HG02610 (cell line): ENCODE measurements around the gene VPS50.
"Not testable (repeated sequence)": the region's sequence is repeated elsewhere in the genome, so short reads cannot be mapped to it uniquely, and the experiment has no call there.

ENCODE experiments used
- ATAC-seq: cut with Tn5 transposase; IDR thresholded peaks from one replicate; pipeline ENCODE4 v1.9.1; 2021; ENCODE audit warnings: mild to moderate bottlenecking, moderate library complexity; ENCODE audit not compliant: unreplicated experiment

VPS50 gene

DNA sequence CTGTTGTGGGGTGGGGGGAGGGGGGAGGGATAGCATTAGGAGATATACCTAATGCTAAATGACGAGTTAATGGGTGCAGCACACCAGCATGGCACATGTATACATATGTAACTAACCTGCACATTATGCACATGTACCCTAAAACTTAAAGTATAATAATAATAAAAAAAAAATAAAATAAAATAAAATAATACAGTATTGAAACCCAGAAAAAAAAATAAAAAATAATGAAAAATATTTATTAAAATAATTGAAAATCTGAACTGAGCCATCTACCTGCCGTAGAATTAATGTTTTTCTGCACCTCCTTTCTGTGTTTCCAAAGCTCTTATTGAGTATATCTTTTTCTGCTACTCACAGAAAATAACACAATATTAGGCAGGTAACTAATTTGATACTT lies 94.1 kb downstream of the VPS50 start:
- ATAC-seq, result not testable (repeated sequence)

DNA sequence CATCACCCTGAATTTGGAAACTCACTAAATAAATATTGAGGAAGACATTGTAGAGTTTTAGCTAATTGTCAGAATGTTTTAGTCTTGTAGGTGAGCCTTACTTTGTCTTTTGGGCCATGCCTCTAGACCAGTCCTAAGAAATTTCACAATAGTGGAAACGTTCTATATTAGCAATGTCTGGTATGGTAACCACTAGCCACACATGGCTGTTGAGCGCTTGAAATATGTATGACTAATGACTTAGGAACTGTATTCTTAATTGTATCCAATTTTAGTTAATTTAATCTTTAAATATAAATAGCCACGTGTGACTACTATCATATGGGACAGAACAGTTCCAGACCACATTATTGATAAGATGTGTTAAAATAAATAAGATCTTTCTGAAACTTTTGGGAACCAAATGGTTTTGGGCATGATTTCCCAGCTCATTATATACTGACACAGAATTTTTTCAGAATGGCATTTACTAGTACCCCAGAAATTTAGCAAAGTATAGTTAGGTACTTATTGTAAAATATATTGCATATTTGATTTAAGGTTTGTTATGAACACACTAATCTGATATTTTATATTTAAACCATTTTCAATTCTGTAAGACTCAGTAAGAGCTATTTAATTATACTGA lies 95.0 kb downstream of the VPS50 start:
- no peak for ATAC-seq

DNA sequence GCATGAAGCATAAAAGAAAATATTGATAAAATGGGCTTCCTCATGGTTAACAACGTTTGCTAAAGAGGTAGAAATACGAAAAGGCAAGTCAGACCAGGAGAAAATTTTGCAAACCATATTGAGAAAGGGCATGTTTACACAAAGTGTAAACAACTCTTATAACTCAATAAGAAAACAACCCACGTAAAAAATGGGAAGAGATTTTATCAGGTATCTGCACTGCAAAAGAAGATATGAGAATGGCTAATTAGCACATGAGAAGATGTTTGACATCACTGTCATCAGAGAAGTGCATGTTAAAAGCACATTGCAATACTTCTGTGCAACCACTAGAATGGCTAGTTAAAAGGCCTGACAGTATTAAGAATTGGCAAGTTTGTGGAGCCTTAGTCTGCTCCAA lies 99.5 kb downstream of the VPS50 start:
- no peak for ATAC-seq

DNA sequence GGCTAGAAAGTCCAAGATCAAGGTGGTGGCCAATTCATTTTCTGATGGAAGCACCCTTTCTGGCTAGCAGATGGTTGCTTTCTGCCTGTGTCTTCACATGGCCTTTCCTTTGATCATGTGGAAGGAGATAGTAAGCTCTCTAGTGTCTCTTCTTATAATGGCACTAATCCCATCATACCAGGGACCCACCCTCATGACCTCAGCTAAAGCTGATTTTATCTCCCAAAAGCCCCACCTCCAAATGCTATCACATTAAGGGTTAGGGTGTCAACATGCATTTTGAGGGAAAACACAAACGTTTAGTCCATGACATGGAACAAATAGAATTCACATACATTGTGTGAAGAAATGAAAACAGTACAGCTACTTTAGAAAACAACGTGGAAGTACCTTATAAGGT lies 100.0 kb downstream of the VPS50 start:
- ATAC-seq, result no peak

DNA sequence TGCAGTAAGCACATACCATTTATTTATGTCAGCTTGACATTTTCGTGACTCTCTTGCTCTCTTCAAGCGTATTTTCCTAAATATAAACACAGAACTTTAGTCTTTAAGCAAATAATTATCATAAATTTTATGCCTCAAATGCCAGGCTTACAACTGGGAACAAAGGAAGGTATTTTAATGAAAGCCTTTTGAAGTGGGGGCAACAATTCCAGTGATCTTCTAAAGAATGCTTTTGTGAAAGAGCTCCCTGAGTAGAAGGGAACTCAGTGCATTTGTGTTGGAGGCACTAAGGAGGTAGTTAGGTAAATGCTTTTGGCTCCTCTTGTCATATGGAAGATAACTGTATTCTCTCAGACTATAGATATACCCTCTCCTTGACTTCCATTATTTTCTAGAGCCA lies 104.9 kb downstream of the VPS50 start:
- ATAC-seq, result no peak

DNA sequence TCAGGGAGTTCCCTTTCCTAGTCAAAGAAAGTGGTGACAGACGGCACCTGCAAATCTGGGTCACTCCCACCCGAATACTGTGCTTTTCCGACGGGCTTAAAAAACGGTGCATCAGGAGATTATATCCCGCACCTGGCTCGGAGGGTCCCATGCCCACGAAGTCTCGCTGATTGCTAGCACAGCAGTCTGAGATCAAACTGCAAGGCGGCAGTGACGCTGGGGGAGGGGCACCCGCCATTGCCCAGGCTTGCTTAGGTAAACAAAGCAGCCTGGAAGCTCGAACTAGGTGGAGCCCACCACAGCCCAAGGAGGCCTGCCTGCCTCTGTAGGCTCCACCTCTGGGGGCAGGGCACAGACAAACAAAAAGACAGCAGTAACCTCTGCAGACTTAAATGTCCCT lies 110.0 kb downstream of the VPS50 start:
- ATAC-seq, result not testable (repeated sequence)

DNA sequence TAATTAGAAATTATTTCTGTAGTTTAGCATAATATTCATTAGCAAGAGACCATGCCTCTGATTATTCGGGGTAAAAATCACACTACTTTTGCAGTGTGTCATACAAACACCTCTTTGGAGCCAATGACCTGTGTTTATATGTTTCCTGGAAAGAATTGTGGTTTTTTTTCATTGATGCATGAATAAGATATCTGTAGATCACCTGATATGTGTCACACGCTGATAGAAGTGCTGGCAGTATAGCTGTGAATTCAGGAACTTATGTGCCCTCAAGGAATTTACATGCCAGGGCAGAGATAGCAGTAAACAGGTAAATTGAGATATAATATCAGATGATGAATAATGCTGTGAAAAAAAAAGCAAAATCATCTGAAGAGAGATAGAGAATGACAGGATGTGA lies 118.2 kb downstream of the VPS50 start:
- no peak for ATAC-seq

DNA sequence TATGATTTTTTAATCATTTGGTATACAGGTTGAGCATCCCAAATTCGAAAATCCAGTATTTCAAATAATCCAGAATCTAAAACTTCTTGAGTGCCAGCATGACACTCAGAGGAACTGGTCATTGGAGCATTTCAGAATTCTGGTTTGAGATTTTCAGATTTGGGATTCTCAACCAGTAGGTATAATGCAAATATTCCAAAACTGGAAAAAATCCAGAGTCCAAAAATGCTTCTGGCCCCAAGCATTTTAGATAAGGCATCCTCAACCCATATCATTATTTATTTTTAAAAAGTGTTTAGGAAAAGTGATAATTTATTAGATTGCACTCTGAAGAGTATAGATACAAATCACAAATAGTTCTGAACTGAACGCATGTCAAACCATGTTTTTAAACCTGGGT lies 120.7 kb downstream of the VPS50 start:
- no peak for ATAC-seq

DNA sequence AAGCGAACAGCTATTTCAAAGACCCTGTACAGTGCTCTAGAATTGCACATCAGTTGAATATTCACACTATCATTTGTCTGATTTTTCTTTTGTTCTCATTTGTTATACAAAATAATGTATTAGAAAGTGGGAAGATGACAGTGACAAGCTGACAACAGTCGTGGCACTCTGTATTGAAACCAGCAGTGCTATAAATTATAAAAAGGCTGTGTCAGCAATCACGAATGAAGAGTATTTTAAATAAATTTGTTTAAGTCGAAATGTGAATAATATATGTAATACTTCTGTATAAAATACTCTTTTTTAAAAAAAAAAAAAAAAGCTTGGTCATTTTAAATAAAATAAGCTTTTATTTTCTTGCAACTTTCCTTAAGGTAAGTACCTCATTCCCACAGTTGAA lies 122.6 kb downstream of the VPS50 start:
- ATAC-seq, result no peak

DNA sequence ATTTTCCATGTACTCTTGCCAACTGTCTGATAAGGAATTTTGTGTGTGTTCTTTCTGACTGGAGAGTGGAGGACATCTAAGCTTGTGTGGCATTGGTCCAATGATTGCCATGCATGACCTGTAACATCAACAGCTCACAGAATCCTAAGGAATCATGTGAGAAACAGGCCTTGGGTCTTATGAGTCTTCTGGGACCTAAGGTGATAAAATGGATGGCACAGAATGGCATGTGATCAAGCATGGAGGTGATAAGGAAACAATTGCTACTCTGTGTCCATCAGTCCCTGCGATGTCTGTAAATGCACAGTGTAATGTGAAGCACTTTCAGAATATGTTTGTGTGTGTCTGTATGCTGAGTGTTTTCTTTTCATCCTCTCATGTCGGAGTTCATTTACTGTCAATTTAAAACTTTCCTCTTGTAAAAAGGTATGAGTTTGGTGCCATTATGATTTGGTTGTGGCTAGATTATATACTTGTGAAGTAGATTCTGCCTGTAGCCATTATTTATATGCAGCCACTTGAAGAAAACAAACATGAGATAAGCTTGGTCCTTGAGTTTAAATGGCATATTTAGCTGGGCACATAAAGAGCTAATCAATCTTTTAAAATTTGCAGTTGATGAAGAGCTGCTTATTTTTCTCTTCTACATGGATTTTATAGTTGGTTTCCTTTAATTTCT lies 127.5 kb downstream of the VPS50 start:
- ATAC-seq, result no peak

DNA sequence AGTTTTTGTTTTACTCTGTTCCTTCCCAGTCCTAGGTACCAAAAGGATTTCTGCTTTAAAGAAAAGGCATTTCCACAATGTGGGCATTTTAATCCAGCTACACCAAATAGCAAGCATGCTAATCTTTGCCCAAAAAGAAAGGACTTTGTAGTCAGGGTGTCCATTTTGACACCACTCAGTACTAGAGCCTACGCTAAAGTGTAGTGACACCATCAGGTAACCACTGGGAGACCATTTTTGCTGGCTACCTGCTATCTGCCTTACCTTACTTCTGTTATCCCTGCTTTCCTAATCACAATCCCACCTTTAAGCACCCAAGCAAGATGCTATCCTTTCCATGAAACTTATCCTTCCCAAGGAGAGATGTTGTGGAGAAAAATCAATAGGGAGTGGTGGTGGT lies 129.7 kb downstream of the VPS50 start:
- ATAC-seq, result no peak

DNA sequence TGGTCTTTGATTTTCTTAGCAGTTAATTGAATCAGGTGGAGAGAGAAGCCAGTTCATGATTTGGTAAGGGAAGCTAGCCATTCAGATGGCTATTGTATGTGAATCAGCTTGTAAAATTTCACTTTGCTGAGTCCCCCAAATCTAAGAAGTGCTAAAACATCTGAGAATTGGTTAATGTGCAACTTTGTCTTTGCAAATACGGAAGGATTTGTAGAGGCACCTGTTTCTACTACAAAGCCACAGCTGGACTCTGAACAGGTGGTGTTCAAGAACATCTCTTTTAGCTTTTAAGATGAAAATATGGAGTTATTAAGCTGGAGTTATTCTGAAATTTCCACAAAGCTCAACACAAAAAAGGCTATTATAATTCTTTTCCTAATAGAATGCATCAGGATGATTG lies 132.6 kb downstream of the VPS50 start:
- no peak for ATAC-seq

DNA sequence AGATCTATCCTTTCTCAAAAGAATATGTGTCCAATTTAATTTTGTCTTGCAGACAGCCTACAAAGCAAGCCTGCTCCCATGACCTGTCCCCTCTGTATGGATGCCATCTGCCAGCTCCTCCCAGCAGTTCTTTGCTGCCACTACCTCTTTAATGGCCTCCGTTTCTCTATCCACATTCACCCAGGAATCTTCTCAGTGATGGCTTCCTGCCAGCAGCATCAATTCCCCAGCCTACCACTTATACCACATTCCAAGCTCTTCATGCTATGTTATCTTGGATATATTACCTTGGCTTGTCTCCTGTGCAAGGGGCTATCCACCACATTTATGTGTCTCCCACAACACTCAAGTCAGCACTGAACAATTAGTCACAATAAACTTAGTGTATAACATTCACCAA lies 133.2 kb downstream of the VPS50 start:
- no peak for ATAC-seq

DNA sequence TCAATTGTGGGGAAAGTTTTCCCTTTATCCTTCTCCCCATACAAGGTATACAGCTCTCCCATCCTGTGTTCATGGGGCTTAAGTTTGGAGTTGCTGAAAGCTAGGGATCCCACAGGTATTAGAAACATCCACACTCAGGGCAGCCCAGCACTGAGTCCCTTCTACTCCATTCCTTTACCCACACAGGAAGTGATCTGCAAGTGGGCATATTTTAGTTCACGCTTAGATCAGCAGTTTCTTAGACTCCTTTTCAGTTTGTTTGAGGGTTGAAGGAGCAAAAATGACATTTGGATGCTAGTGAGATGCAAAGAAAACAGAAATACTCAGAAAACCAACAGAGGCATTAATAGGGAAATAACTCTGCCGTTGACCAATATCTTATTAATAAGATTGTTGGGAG lies 134.7 kb downstream of the VPS50 start:
- ATAC-seq, result no peak

DNA sequence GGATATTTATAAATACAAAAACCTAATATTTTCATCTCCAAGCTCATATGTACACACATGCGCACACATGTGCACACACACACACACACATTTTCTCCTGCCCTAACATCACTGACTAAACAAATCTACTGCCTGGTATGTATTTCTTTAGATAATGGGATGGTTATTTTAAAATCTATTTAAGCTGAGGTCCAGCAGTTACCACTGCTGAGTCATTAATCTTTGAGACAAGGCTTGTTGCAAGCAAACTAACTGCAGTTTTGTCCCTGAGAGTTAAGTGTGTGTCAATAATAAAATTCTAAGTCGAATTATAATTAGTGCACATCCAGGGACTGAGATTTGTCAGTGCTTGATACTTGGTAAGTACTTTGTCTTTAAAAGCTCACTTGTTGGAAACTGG lies 135.1 kb downstream of the VPS50 start:
- ATAC-seq, result no peak

DNA sequence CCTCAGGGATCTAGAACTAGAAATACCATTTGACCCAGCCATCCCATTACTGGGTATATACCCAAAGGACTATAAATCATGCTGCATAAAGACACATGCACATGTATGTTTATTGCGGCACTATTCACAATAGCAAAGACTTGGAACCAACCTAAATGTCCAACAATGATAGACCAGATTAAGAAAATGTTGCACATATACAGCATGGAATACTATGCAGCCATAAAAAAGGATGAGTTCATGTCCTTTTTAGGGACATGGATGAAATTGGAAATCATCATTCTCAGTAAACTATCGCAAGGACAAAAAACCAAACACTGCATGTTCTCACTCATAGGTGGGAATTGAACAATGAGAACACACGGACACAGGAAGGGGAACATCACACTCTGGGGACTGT lies 138.8 kb downstream of the VPS50 start:
- not testable (repeated sequence) for ATAC-seq

DNA sequence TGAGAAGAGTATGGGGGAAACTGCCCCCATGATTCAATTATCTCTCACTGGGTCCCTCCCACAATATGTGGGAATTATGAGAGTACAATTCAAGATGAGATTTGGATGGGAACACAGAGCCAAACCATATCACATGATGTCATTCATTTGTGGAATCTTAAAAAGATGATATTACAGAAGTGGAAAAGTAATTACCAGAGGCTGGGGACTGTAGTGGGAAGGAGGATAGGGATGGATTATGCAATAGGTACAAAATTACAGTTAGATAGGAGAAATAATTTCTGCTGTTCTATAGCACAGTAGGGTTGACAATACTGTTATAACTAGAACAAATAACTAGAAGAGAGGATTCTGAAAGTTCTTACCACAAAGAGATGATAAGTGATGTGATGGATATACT lies 141.4 kb downstream of the VPS50 start:
- no peak for ATAC-seq

DNA sequence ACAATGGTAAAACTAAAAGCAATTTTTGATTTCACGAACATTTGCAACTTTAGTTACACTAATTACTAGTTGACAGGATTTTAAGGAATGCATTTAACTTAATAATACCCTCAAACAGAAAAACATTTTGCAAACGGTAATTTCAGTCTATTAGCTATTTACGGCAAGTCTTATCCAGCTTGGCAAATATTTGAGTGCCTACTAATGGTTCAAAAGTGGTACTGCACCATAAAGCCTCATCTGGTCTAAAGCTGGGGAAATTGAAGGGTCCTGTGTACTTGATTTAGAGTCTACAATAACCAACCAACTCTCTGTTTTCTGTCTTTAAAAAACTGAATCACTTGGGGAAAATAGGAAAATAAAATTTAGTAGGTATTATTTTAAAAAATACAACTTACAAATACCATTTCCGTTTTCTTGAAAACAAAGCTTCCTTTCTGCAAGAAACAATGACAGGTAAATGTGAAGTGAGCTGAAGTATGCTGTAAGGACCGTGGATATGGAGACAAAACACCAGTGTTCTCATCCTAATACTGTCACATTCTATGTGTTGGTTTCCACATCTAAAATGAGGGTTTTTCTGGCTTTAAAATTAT lies 142.3 kb downstream of the VPS50 start:
- ATAC-seq, result no peak

DNA sequence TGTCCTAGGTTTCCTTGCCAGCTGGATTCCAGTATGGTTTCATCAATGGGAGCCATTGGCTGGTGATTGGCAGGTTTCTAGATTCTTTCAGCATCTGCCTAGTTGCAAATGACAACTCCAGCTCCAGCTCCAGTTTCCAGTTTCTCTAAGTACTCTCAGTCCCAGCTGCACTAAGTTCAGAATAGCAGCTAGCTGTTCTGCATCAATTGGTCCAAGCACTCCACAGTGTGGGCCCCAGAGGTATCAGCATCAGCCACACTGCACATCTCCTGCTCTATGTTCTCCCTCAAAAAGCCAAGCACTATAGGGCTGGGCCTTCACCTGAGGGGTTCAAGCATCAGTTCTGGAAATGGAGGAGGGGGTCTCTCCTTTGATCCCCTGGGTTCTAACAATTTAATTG lies 143.4 kb downstream of the VPS50 start:
- ATAC-seq, result no peak

DNA sequence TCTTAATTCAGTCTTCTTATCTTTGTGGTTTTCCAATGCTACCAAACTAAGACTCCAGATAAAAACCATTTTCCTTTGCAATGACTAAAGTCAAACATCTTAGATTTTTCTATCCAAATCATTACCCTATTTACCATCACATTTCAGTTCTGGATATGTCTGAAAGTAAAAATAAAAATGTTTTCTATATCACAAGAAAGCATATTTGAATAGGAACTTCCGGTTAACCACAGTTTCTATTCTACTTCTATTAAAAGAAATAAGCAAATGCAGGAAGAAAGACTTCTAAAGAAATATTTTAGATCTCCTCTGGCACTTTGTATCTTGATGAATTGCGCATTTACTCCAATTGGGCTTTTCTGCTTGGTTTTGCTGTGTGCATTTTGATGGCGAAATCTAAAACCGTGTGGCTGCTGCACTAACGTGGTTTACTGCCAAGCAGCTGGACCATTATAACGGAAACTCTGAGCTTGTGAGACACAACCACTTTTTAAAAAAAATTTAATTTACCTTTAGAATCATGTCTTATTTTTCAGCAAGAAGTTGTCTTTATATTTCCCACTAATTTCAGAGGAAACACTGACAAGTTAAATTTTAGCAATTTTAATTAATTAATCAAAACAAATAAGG lies 146.1 kb downstream of the VPS50 start:
- ATAC-seq, result no peak

DNA sequence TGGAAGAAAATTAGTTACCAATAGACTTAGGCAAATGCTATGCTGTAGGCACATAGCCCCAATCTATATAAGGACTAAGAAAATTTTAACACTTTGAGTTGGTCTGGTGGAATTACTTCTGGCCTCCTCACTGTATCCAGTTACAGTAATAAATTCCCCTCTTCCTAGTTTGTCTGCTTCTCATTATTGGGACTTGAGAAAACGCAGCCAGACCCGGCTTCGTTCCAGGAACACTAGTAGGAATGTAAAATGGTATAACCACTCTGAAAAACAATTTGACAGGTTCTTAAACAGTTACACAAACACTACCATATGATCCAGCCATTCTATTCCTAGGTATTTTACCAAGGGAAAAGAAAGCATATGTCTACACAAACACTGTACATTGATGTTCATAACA lies 150.2 kb downstream of the VPS50 start:
- no peak for ATAC-seq

DNA sequence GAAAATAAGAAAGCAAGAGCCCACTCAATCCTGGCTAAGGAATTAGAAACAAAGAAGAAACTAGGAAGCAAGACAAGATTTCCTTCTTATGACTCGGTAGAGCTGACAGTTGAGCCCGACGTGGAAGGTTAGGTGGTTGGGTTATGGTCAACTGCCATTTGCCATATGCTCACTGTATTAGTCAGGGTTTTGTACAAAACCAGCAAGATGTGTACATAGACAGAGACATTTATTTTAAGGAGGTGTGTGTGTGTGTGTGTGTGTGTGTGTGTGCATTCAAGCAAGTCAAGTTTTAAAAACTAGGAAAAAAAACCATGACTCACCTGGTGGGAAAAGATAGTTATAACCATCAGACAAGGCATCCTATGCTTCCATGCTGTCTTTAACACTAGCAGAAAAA lies 158.5 kb downstream of the VPS50 start:
- ATAC-seq, result no peak
